ENCODE measurements around the gene ARHGAP1.
"Not testable (repeated sequence)": the region's sequence is repeated elsewhere in the genome, so short reads cannot be mapped to it uniquely, and the experiment has no call there.

ARHGAP1 gene

DNA sequence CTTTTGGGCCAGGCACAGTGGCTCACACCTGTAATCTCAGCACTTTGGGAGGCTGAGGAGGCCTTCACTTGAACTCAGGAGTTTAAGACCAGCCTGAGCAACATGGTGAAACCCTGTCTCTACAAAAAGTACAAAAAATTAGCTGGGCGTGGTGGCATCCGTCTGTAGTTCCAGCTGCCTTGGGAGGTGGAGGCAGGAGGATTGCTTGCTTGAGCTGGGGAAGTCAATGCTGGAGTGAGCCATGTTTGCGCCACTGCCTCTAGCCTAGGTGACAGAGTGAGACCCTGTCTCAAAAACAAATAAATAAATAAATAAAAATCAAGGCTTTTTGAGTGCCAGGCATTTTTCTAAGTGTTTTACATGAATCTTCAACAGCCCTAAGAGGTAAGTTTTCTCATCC is 29.9 kb downstream of the ARHGAP1 start:
- DNase-seq, result not testable (repeated sequence)

DNA sequence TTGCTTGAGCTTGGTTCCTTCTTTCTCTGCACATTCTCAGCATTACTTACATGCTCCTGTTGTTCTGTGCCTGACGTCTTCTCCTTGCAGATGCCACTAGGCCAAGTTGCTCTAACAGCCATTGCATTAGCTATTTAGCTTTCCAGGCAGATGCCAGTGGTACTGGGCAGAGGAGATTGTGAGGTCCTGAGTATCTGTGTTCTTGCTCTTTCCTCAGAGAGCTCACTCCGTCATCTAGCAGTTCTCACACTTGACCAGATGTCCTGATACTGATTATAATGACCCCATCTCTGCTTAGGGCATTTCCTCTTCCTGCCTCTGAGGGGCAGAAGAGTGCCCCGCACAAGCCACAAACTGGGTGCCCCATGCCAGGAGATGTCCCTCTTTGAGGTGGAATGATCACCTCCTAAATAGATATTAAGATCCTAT is 30.7 kb downstream of the ARHGAP1 start:
- no peak for DNase-seq

DNA sequence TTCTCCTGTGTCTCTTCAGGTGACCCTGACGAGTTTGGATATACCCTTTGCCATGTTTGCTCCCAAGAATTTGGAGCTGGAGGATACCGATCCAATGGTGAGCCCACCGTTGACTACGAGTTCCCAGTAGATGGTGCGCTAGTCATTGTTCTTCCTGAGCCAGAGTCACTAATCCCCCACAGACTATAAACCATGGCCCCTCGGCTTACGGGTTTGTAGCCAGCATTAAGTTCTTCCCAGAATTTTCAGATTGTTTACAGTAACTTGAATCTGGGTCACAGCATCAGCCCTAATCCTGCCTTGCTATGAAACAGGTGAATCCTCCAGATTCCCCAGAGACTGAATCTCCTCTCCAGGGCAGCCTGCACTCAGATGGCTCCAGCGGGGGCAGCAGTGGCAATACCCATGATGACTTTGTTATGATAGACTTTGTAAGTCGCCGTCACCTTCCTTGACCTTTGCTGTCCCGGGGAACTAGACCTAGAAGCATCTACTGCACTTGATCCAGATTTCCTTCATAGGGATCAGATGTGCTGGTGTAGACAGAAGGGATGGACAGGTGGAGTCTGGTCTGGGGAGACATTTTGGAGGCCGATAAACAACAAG is 31.8 kb downstream of the ARHGAP1 start:
- DNase-seq, result no peak

DNA sequence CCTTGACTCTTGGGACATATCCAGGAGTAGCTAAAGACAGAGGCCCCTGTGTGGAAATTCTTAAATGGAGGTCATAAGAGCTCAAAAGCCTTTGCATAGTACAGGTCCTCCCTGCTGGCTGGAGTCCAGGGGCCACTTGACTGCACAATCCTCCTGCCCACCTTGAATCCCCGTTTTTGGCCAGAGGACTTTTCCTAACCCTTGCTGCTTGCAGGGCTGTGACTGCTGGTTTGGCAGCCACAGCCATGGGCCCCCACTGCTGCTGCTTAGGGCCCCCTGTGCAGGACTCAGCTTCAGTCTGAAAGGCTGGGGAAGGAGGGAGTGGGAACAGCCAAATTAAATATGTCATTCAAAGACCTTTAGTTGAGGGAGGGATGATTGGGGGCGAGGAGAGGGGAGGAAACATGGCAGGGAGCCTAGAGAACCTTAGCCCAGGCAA is 33.4 kb downstream of the ARHGAP1 start:
- DNase-seq, result no peak

DNA sequence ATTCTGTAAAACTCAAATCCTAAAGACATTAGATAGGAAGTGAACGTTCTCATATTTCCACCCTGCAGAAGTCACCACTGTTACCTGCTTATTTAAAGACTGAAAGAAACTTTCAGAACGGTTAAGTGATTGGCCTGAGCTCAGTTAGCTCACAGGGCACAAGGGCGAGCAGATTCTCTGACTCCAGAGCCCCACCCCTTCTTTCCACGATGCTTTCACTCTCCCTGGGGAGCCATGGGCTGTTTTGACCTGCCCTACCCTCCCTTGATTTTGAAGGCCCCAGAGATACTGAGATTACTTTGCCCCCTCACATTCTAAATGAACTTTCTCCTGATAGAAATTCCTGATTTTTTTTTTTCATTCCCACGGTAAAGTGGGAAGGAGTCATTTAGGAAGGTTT is 33.9 kb downstream of the ARHGAP1 start:
- DNase-seq, result no peak

DNA sequence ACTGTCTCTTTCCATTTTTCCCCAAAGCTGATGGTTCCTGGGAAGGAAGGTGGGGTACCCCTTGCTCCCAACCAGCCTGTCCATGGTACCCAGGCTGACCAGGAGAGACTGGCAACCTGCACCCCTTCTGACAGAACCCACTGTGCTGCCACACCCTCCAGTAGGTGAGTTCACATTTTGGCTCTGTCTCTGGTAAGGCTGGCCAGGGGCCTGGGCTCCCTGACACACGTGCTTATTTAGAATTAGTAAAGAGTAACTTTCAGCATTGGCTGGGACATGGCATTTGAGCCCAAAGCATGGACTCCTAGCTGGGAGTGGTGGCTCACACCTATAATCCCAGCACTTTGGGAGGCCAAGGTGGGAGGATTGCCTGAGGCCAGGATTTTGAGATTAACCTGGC is 35.1 kb downstream of the ARHGAP1 start:
- no peak for DNase-seq

DNA sequence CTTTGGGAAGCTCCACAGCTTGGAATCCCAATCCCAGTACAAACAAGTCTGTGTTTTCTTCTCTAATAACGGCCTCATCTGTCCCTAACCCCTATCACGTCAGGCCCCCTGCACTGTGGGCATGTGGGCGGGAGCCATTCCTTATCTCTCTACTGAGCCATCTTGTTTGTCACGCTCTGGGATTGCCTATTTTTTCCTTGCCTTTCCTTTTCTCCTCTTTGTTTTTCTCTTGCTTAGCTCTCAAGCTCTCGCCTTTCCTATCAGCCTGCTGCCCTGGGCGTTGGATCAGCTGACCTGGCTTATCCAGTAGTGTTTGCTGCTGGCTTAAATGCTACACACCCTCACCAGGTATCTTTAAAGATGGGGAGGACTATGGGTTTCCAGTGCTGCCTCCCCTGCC is 35.8 kb downstream of the ARHGAP1 start:
- no peak for DNase-seq

DNA sequence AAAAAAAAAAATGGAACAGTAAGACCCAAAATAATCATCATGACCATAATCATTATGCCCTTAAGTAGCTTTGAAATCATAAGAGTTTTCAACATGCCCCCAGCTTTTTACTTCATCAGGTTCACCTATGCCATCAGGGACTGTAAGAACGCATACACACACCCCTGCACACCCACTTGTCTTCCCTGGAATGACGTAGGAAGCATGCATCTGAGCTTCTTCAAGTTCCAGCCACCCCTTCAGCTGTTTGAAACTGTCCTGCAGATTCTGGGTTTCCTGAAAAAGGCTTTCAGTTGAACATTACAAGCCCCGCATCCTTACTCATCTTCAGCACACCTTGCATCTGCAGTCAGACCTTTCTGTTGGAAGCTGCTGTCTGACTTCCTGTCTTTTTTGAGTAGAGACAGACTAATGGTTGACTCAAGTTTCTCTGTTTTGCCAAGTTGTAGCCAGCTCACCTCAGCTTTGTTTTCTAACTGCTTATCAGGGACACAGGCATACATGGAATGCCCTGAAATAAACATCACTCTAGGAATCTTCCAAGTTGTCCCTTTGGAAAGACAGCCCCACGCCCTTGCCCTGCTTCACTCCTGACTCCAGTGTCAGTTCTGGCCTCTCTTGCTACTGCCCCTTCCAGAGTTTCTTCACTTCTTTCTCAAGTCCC is 37.0 kb downstream of the ARHGAP1 start:
- DNase-seq, result no peak

DNA sequence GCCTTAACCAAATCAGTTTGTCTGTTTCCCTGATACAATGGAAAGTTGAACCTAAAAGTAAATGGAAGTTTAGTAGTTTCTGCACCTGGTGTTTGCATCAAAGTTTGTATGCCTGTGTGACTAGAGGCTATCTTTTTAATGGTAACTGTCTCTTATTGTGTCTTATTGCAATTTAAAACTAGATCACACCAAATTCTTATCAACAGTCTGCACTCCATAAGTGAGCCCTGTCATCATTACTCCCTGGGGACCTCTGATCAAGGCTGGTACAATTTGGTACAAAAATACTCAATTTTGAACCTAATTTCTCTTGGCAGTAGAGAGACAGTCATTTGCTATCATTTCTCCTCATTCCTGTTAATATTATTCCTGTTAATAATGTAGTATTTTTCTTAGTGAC is 38.1 kb downstream of the ARHGAP1 start:
- DNase-seq, result no peak

DNA sequence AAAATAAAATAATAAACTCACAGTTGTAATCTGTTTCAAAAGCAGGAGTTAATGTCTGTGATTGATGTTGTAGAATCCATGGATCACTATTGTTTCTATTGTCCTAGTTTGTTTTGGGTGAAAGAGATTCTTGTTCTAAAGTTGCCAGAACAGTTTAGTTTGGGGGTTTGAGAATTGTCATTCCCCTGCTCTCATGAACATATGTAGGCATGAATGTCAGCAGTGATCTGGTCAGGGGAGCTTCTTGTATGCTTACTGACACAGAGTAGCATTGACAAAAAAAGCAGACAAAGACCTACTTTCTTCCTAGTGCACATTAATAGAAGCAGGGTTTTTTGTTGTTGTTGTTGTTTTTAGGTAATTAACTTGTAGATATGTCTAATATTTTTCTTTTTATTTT is 38.6 kb downstream of the ARHGAP1 start:
- DNase-seq, result no peak

DNA sequence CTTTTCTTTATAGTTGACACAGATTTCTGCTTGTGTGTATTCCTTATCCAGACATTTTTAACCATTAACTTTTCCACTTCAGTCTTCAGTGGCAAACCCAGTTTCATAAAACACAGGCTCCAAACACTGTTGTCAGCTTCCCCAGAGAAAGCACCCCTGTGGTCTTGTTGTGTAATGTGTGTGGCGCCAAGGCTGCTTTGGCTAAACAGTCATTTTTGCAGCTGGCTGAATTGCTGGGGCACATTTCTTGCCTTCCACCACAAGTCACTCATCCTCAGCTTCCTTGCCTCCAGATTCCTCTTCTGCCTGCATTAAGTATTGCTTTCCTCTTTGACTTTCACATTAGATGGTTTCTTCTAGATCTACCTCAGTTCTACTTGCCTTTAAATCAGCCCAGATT is 40.5 kb downstream of the ARHGAP1 start:
- DNase-seq, result no peak

DNA sequence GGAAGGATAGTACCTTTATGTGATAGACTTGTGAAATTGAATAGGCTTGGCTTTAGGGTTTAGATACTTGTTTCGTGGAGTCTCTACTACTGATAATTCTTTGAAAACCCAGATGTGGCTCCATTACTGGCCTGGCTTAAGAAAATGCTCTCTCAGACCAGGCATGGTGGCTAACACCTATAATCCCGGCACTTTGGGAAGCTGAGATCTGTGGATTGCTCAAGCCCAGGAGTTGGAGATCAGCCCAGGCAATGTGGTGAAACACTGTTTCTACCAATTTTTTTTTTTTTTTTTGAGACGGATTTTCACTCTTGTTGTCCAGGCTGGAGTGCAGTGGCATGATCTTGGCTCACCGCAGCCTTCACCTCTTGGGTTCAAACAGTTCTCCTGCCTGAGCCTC is 42.2 kb downstream of the ARHGAP1 start:
- no peak for DNase-seq

DNA sequence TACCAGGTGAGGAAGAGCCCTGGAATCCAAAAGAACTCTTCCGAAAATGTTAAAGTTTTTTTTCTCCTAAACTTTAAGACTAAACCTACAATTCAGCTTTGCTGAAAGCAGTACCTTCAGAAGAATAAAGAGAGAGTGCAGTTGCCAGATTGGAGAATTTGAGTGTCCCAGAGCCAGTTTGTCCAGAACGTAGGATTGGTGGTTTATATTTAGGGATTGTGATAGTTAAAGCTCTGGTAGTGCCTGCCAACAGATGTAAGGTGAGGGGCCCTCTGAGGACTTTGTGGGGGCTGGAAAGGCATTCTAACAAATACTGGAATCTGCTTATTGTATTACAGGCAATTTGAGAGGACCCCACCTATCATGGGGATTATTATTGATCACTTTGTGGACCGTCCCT is 43.2 kb downstream of the ARHGAP1 start:
- no peak for DNase-seq

DNA sequence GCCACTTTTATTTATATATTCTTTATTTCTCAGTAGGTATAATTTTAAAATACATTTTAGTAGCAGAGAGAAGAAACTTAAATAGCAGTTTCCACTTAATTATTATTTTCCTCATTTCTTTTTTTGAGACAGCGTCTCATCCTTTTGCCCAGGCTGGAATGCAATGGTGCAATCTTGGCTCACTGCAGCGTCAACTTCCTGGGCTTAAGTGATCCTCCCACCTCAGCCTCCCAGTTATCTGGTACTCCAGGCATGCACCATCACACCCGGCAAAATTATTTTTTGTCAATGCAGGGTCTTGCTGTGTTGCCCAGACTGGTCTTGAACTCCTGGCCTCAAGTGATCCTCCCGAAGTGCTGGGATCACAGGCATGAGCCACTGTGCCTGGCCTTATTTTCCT is 44.8 kb downstream of the ARHGAP1 start:
- no peak for DNase-seq

DNA sequence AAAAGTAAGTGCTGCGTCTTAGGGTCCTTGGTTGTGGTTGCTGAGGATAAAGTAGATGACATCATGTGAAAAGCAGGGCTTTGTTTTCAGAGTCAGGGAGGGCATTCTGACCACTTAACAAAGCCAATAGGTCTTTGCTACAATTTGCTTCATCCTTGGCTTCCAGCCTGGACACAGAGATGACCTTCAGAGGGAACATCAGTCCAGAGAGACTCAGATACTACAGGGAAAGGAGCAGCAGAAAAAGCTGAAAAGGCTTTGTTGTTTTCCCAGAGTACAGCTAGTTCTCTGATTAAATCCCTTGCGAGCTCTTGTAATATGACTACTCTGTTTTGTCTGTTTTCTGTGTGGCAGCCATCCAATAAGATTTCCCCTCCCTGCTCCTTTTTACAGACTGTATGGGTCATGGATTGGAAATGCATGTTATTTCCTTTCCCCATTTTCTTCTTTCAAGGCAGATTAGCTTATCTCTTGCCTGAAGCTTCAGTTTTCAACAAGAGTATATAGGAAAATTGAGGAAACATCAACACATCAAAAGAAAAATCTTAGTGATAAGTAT is 51.2 kb downstream of the ARHGAP1 start:
- DNase-seq, result no peak

DNA sequence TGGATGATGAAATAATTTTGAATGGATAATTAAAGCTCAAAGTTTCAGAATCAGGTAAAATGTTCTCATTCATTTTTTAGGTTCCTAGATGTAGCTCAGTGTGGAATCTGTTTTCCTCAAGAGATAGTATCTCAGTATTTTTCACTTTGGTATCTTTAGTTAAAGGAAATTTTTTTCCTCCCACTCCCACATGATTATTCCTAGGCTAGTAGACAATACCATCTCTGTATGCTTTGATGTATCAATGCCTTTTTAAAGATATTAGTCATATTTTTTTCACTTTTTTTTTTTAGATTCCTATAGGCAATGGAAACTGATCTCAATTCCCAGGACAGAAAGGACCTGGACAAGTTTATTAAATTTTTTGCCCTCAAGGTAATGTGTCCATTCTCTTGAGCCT is 56.4 kb downstream of the ARHGAP1 start:
- DNase-seq, result no peak

DNA sequence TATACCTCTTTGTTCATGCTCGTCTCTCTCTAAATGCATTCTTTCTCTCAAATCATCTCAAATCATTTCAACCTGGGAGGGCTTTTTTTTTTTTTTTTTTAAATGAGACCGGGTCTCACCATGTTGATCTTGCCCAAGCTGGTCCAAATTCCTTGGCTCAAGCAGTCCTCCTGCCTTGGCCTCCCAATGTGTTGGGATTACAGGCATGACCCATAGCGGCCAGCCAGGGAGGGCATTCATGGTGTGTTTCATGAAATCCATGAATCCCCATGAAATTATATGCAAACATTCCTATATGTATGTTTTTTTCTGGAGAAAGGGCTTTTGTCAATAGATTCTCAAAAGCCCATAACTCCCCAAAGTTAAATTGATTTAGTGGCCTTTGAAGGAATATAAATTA is 56.9 kb downstream of the ARHGAP1 start:
- DNase-seq, result no peak

DNA sequence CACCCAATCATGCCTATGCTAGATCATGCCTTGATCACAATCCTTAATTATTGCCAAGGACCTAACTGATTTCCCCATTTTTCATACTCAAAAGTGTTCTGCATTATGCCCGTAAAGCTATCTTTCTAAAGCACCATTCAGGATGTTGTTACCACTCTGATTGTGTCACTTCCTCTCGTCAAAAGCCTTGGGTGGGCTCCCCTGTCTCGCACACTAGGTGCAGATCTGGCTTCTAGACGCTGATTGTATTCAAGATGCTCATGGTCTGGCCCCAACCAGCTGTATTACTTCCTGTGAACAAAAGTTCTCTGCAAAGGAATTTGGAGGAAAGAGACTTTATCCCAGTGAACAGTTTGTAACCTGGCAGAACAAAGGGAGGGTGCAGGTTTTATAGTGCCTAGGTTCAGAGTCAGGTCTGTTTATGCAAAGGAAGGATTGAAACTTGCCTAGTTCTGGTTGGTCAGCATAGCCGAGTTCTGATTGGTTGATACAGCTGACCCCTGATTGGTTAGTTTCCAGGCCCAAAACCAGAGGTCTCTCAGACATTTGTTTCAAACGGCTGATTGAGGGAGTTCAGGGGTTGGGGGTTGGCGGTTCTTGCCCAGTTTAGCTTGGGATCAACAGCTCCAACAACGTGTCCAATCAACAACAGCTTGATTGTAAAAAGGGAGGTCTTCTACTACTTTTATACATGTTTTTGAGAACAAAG is 57.6 kb downstream of the ARHGAP1 start:
- DNase-seq, result no peak

DNA sequence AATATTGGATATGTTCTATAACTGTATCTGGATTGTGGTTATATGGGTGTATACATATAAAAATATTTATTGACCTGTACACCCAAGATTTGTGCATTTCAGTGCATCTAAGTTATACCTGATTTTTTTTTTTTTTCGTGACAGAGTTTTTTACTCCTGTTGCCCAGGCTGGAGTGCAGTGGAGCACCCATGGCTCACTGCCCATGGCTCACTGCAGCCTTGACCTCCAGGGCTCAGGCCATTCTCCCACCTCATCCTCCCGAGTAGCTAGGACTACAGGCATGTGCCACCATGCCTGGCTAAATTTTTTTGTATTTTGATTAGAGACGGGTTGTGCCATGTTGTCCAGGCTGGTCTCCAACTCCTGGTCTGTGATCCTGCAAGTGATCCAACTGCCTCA is 58.8 kb downstream of the ARHGAP1 start:
- DNase-seq, result no peak

DNA sequence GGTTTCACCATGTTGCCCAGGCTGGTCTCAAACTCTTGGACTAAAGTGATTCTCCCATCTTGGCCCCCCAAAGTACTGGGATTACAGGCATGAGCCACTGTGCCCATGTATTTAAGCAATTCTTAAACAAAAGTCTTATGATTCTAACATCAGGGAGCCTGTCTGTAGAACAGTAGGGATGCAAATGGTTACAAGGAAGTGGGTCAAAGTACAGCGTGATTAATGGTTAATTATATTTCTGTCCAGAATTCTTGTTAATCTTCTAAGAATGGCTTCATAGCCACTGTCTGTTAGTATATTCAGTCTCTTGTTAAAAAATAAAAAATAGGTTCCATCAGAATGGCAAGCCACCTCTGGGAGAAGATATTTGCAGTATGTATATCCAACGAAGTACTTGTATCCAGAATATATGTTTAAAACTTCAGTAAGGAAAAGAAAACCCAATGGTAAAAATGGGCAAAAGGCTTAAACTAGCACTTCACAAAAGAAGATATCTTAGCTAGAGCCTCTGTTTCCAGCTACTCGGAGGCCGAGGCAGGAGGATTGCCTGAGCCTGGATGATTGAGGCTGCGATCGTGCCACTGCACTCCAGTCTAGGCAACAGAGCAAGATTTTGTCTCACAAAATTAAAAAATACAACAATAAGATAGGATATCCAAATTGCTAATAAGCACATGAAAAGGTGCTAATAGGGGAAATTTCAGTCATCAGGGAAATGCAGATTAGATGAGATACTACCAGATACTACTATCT is 60.2 kb downstream of the ARHGAP1 start:
- DNase-seq, result no peak

DNA sequence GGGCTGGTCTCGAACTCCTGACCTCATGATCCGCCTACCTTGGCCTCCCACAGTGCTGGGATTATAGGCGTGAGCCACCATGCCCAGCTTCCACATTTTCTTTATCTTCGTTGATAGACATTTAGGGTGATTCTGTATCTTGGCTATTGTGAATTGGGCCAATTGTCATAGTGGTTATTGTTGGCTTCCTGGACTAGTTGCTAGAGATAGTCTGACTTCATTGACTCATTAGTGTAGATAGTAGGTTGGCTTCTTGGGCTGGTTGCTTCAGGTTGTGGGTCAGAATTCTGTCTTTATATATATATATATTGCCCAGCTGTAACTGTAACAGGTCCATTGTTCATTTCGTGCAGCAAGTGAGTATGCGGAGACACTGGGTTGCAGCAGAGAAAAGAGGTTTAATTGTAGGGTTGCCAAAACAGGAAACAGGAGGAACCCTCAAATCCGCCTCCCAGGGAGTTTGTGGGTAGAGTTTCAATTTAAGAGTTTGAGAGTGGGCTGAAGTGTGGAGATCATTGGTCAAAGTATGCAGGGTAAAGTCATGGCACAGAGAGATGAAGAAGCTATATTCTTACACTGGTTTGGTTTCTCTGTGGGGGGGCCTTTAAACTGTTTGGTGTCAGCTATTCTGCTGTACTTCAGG is 61.1 kb downstream of the ARHGAP1 start:
- DNase-seq, result no peak

DNA sequence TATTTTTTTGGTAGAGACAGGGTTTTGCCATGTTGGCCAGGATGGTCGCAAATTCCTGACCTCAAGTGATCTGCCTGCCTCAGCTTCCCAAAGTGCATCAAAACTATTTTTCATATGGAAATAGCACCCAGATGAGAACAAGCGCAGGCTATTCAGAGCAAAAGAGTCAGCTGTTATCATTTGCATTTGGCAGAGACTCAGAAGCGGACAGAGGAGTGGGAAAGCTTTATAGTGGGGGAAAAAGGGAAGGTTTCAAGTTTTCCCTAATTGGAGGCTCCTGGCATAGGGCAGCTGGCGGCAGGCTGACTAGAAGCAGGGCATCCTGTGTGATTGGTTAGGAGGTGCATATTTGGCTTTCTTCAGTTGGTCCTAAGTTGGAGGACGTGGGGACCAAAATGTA is 62.9 kb downstream of the ARHGAP1 start:
- no peak for DNase-seq

All from NCI-H1417 treated with DMSO at 0.1 percent for 48 hours (cell line).